NB4 (cell line): ENCODE measurements around the gene RPL18.
"Not testable (repeated sequence)": the region's sequence is repeated elsewhere in the genome, so short reads cannot be mapped to it uniquely, and the experiment has no call there.

ENCODE experiments used
- DNase-seq: peaks from one replicate; pipeline ENCODE4 v3.0.0; 2010; ENCODE audit warnings: low read depth
- H3K4me3 ChIP-seq: one replicate; pipeline ENCODE4 v1.5.1; 2011; ENCODE audit warnings: mild to moderate bottlenecking, low read depth, low read length, moderate library complexity
- MYC ChIP-seq: IDR thresholded peaks from 2 replicates; pipeline ENCODE4 v1.6.1; 2011; ENCODE audit warnings: low read depth, low read length
- POLR2A ChIP-seq: IDR thresholded peaks from 2 replicates; pipeline ENCODE4 v1.6.1; 2011; ENCODE audit warnings: mild to moderate bottlenecking; ENCODE audit not compliant: insufficient read length; ENCODE audit errors: extremely low read depth
- TF ChIP-seq, protein P1 (sequence below): IDR thresholded peaks from 2 replicates; pipeline ENCODE4 v1.6.1; 2011; ENCODE audit warnings: low read depth, low read length
- TF ChIP-seq, protein P2 (sequence below): IDR thresholded peaks from one replicate; pipeline ENCODE4 v1.5.1; 2012; ENCODE audit warnings: low read depth, low read length

Gene RPL18

DNA sequence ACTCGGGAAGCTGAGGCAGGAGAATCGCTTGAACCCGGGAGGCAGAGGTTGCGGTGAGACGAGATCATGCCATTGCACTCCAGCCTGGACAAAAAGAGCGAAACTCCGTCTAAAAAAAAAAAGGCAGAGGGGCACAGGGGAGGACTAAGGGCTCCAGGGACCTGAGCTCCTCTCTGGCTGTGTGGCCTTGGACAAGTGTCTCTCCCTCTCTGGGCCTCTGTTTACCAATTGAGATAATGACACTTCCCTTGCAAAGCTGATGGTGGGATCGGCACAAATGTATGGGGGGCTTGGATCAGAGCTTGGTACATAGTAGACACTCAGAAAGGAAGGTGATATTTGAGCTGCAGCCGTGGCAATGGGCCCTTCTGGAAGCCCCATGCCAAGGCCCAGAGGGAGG is 23.8 kb downstream of the RPL18 start:
- H3K4me3 ChIP-seq: no peak overlapping the region
- TF ChIP-seq, protein P1, sequence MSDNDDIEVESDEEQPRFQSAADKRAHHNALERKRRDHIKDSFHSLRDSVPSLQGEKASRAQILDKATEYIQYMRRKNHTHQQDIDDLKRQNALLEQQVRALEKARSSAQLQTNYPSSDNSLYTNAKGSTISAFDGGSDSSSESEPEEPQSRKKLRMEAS: no peak

GRCh38 chr19:48591021-48591420 is 28.0 kb downstream of the RPL18 start:
- TF ChIP-seq, protein P2, sequence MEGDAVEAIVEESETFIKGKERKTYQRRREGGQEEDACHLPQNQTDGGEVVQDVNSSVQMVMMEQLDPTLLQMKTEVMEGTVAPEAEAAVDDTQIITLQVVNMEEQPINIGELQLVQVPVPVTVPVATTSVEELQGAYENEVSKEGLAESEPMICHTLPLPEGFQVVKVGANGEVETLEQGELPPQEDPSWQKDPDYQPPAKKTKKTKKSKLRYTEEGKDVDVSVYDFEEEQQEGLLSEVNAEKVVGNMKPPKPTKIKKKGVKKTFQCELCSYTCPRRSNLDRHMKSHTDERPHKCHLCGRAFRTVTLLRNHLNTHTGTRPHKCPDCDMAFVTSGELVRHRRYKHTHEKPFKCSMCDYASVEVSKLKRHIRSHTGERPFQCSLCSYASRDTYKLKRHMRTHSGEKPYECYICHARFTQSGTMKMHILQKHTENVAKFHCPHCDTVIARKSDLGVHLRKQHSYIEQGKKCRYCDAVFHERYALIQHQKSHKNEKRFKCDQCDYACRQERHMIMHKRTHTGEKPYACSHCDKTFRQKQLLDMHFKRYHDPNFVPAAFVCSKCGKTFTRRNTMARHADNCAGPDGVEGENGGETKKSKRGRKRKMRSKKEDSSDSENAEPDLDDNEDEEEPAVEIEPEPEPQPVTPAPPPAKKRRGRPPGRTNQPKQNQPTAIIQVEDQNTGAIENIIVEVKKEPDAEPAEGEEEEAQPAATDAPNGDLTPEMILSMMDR: peak; percentile 65
- TF ChIP-seq POLR2A (no peak), MYC (0 out of 2 replicates have a peak, but pooled peaks have one; percentile 23)
- H3K4me3 ChIP-seq: no peak overlapping the region
- DNase-seq: peak; percentile 81

More for the DNA sequence above, 23.8 kb downstream of the RPL18 start:
- DNase-seq: no peak

DNA sequence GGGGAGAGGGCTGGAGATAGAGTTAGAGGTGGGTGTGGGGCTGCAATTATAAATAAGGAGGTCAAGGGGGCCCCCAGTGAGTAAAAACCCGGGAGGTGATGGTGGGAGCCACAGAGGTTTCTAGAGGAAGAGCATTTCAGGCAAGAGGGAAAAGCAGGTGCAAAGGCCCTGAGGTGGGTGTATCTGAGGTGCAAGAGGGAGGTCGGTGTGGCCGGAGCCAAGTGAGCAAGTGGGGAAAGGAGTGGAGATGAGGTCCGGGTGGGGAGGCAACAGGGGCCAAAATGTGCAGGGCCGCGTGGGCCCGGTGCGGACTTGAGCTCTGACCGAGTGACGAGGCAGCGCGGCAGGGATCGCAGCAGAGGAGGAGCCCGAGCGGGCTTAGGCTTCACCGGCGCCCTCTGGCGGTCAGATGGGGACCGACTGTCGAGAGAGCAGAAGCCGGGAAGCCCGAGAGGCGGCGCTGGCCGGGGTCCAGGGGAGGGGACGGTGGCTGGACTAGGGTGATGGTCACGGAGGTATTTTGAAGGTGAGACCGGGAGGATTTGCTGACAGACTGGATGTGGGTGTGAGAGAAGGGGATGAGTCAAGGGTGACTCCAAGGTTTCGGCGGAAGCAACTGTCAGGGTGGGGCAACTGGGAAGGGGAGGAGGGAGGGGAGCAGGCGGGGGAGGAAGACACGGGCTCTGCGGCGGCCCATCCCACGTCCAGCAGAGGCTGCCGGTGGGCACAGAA is 30.1 kb downstream of the RPL18 start:
- peak overlapping the region; percentile 18 for H3K4me3 ChIP-seq
- DNase-seq: peak; percentile 100
- TF ChIP-seq, protein P1: peak; percentile 89
- TF ChIP-seq MYC (peak; percentile 86), POLR2A (peak; percentile 48)
- TF ChIP-seq, protein P2: peak; percentile 100

- no peak for DNase-seq
- TF ChIP-seq POLR2A (no peak), MYC (no peak)
- TF ChIP-seq, protein P1: no peak
- TF ChIP-seq, protein P2: no peak
- H3K4me3 ChIP-seq: no peak overlapping the region
These were observed 31.6 kb downstream of the RPL18 start for GRCh38 chr19:48587387-48587786.

- TF ChIP-seq POLR2A (no peak), MYC (no peak)
- TF ChIP-seq, protein P1: no peak
- TF ChIP-seq, protein P2: no peak
- H3K4me3 ChIP-seq: no peak overlapping the region
- DNase-seq: no peak
These were observed 36.8 kb downstream of the RPL18 start for GRCh38 chr19:48582168-48582567.

DNA sequence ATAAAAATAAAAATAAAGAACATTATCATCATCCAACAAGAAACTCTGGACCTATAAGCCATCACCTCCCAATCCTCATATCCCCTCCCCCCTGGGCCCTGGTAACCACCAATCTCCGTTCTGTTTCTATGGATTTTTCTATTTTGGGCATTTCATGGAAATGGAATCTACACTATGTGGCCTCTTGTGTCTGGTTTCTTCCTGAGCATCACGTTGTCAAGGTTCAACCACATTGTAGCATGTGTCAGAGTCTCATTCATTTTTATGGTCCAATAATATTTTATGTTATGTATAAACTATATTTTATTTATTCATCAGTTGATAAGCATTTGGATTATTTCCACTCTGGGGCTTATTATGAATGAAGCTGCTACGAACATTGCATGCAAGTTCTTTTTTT is 40.1 kb downstream of the RPL18 start:
- DNase-seq: no peak
- H3K4me3 ChIP-seq: no peak overlapping the region
- TF ChIP-seq MYC (no peak), POLR2A (no peak)
- TF ChIP-seq, protein P2: no peak
- TF ChIP-seq, protein P1: 0 out of 2 replicates have a peak, but pooled peaks have one; percentile 20

GRCh38 chr19:48577908-48578307 is 41.1 kb downstream of the RPL18 start:
- not testable (repeated sequence) for H3K4me3 ChIP-seq, DNase-seq
